ENCODE measurements around the gene ECT2.

ECT2 gene

GRCh38 chr3:172770382-172770781 is 19.9 kb downstream of the ECT2 start:
- Histone ChIP-seq H3K4me1 (no peaks in the 10 kb centered on the region), H3K36me3 (peaks cover 84% of the 10 kb centered on the region), H3K9me3 (no peaks in the 10 kb centered on the region), H3K4me2 (no peak overlapping the region), H4K20me1 (no peaks in the 10 kb centered on the region), H3K4me3 (no peak overlapping the region), H3K9ac (no peak overlapping the region), H3K27ac (no peak overlapping the region), H3K27me3 (no peaks in the 10 kb centered on the region)
- no peak for TF ChIP-seq Cebpa-rat (IDR thresholded peaks at IDR 0.05)

GRCh38 chr3:172771672-172772071 is 21.1 kb downstream of the ECT2 start:
- TF ChIP-seq Cebpa-rat (IDR thresholded peaks at IDR 0.05) = no peak
- H4K20me1 ChIP-seq = no peaks in the 10 kb centered on the region
- H3K9me3 ChIP-seq = no peaks in the 10 kb centered on the region
- no peak overlapping the region for H3K4me3 ChIP-seq
- no peak overlapping the region for H3K9ac ChIP-seq
- H3K4me2 ChIP-seq = no peak overlapping the region
- no peaks in the 10 kb centered on the region for H3K27me3 ChIP-seq
- peaks cover 84% of the 10 kb centered on the region for H3K36me3 ChIP-seq
- no peak overlapping the region for H3K27ac ChIP-seq
- H3K4me1 ChIP-seq = no peaks in the 10 kb centered on the region

- Histone ChIP-seq H3K4me2 (no peak overlapping the region), H3K4me1 (no peaks in the 10 kb centered on the region), H4K20me1 (no peaks in the 10 kb centered on the region), H3K27ac (no peak overlapping the region), H3K36me3 (peaks cover 81% of the 10 kb centered on the region), H3K27me3 (no peaks in the 10 kb centered on the region), H3K9me3 (no peaks in the 10 kb centered on the region), H3K9ac (no peak overlapping the region), H3K4me3 (no peak overlapping the region)
- TF ChIP-seq Cebpa-rat (IDR thresholded peaks at IDR 0.05) = no peak
Measured at GRCh38 chr3:172776049-172776717, 25.7 kb downstream of the ECT2 start.

- no peak for TF ChIP-seq Cebpa-rat (IDR thresholded peaks at IDR 0.05)
- Histone ChIP-seq H3K4me1 (no peaks in the 10 kb centered on the region), H3K4me3 (no peak overlapping the region), H3K27ac (no peak overlapping the region), H3K27me3 (no peaks in the 10 kb centered on the region), H3K4me2 (no peak overlapping the region), H3K36me3 (peaks cover 71% of the 10 kb centered on the region), H3K9ac (no peak overlapping the region), H3K9me3 (no peaks in the 10 kb centered on the region), H4K20me1 (no peaks in the 10 kb centered on the region)
Measured at GRCh38 chr3:172777901-172778300, 27.4 kb downstream of the ECT2 start.

GRCh38 chr3:172782235-172782634 is 31.7 kb downstream of the ECT2 start:
- TF ChIP-seq Cebpa-rat (IDR thresholded peaks at IDR 0.05) = no peak

GRCh38 chr3:172786036-172786435 is 35.5 kb downstream of the ECT2 start:
- no peak overlapping the region for H3K27ac ChIP-seq
- no peak overlapping the region for H3K4me3 ChIP-seq
- no peaks in the 10 kb centered on the region for H3K9me3 ChIP-seq
- no peaks in the 10 kb centered on the region for H3K27me3 ChIP-seq
- no peak overlapping the region for H3K4me2 ChIP-seq
- no peak overlapping the region for H3K9ac ChIP-seq
- H3K4me1 ChIP-seq = no peaks in the 10 kb centered on the region
- H3K36me3 ChIP-seq = peaks cover 65% of the 10 kb centered on the region
- H4K20me1 ChIP-seq = no peaks in the 10 kb centered on the region
- no peak for TF ChIP-seq Cebpa-rat (IDR thresholded peaks at IDR 0.05)

More at GRCh38 chr3:172782235-172782634, 31.7 kb downstream of the ECT2 start:
- H3K4me2 ChIP-seq = no peak overlapping the region
- H3K4me3 ChIP-seq = no peak overlapping the region
- no peak overlapping the region for H3K9ac ChIP-seq
- no peak overlapping the region for H3K27ac ChIP-seq
- no peaks in the 10 kb centered on the region for H4K20me1 ChIP-seq
- no peaks in the 10 kb centered on the region for H3K4me1 ChIP-seq
- peaks cover 57% of the 10 kb centered on the region for H3K36me3 ChIP-seq
- no peaks in the 10 kb centered on the region for H3K9me3 ChIP-seq
- H3K27me3 ChIP-seq = no peaks in the 10 kb centered on the region

GRCh38 chr3:172787019-172787418 is 36.5 kb downstream of the ECT2 start:
- Histone ChIP-seq H3K27ac (no peak overlapping the region), H3K4me1 (no peaks in the 10 kb centered on the region), H3K9me3 (no peaks in the 10 kb centered on the region), H3K9ac (no peak overlapping the region), H4K20me1 (no peaks in the 10 kb centered on the region), H3K4me3 (no peak overlapping the region), H3K4me2 (no peak overlapping the region), H3K27me3 (no peaks in the 10 kb centered on the region), H3K36me3 (peaks cover 75% of the 10 kb centered on the region)
- no peak for TF ChIP-seq Cebpa-rat (IDR thresholded peaks at IDR 0.05)

- no peak overlapping the region for H3K4me2 ChIP-seq
- no peaks in the 10 kb centered on the region for H3K9me3 ChIP-seq
- H3K9ac ChIP-seq = no peak overlapping the region
- H3K4me1 ChIP-seq = no peaks in the 10 kb centered on the region
- no peaks in the 10 kb centered on the region for H3K27me3 ChIP-seq
- H4K20me1 ChIP-seq = no peaks in the 10 kb centered on the region
- H3K36me3 ChIP-seq = peaks cover 78% of the 10 kb centered on the region
- H3K4me3 ChIP-seq = no peak overlapping the region
- no peak for TF ChIP-seq Cebpa-rat (IDR thresholded peaks at IDR 0.05)
- H3K27ac ChIP-seq = no peak overlapping the region
Measured at GRCh38 chr3:172787746-172788145, 37.2 kb downstream of the ECT2 start.

GRCh38 chr3:172799246-172799645 is 48.7 kb downstream of the ECT2 start:
- TF ChIP-seq Cebpa-rat (IDR thresholded peaks at IDR 0.05) = no peak
- H3K9ac ChIP-seq = no peak overlapping the region
- H3K27ac ChIP-seq = no peak overlapping the region
- no peaks in the 10 kb centered on the region for H3K27me3 ChIP-seq
- H4K20me1 ChIP-seq = no peaks in the 10 kb centered on the region
- H3K9me3 ChIP-seq = no peaks in the 10 kb centered on the region
- no peak overlapping the region for H3K4me2 ChIP-seq
- no peak overlapping the region for H3K4me3 ChIP-seq
- H3K36me3 ChIP-seq = peaks cover 50% of the 10 kb centered on the region; the same call in 1 of the 2 replicates
- H3K4me1 ChIP-seq = no peaks in the 10 kb centered on the region

- peaks cover 46% of the 10 kb centered on the region; the same call in 1 of the 2 replicates for H3K36me3 ChIP-seq
- H3K9ac ChIP-seq = no peak overlapping the region
- no peak for TF ChIP-seq Cebpa-rat (IDR thresholded peaks at IDR 0.05)
- no peak overlapping the region for H3K27ac ChIP-seq
- no peak overlapping the region for H3K4me3 ChIP-seq
- no peaks in the 10 kb centered on the region for H3K4me1 ChIP-seq
- H3K27me3 ChIP-seq = no peaks in the 10 kb centered on the region
- H4K20me1 ChIP-seq = no peaks in the 10 kb centered on the region
- no peaks in the 10 kb centered on the region for H3K9me3 ChIP-seq
- no peak overlapping the region for H3K4me2 ChIP-seq
Measured at GRCh38 chr3:172800156-172800555, 49.6 kb downstream of the ECT2 start.

- no peaks in the 10 kb centered on the region for H3K4me1 ChIP-seq
Measured at GRCh38 chr3:172803489-172803888, 53.0 kb downstream of the ECT2 start.

More at GRCh38 chr3:172803489-172803888, 53.0 kb downstream of the ECT2 start:
- Histone ChIP-seq H3K36me3 (peaks cover 61% of the 10 kb centered on the region), H3K9ac (no peak overlapping the region), H3K27me3 (no peaks in the 10 kb centered on the region), H3K4me2 (no peak overlapping the region), H3K27ac (no peak overlapping the region), H3K9me3 (no peaks in the 10 kb centered on the region), H3K4me3 (no peak overlapping the region), H4K20me1 (no peaks in the 10 kb centered on the region)
- TF ChIP-seq Cebpa-rat (IDR thresholded peaks at IDR 0.05) = no peak
